ENCODE measurements around the gene ALG9.

- TF ChIP-seq CTCF (conservative IDR thresholded peaks at IDR 0.05) = peak; percentile 66
- TF ChIP-seq ZFX (IDR thresholded peaks at IDR 0.05) = no peak
These were observed 19.7 kb downstream of the ALG9 start for GRCh38 chr11:111851636-111852035.

Data from C4-2B (cell line).